Measurements from ENCODE around the gene CD1D. TPM values are rescaled to one million over a fixed set of nuclear protein-coding genes. Genes with fewer than 3 reads are reported as not detected.

Gene CD1D
- total RNA-seq, 1 experiment from 2014 or later: not detected

- no peaks in the 10 kb centered on the region for H3K4me1 ChIP-seq (ENCODE audit: control insufficient read depth, insufficient read depth, low read length)
- H3K27me3 ChIP-seq (ENCODE audit: control insufficient read depth, insufficient read depth, low read length): peaks cover 6% of the 10 kb centered on the region; the same call in 1 of the 2 replicates
- ChIA-PET POLR2A (no interaction called here), CTCF (no interaction called here)
- no peaks in the 10 kb centered on the region for H3K36me3 ChIP-seq (ENCODE audit: control insufficient read depth, insufficient read depth, low read length)
- intact Hi-C loops (cut with micrococcal nuclease; ENCODE audit: unreplicated experiment) (no loop called here), in situ Hi-C loops (cut with HindIII; ENCODE audit: low pct_unique_long_range_greater_than_20kb, low sequenced_read_pairs) (no loop called here)
- no peak for DNase-seq (ENCODE audit: low read depth, low spot score)
- ATAC-seq: no peak
- no peak overlapping the region for H3K27ac ChIP-seq (ENCODE audit: low read length)
- no peaks in the 10 kb centered on the region for H3K9me3 ChIP-seq (ENCODE audit: control insufficient read depth, insufficient read depth, low read depth, low read length)
- TF ChIP-seq TCF7L2 (IDR thresholded peaks at IDR 0.05; ENCODE audit: low read depth, low read length) (no peak), REST (IDR thresholded peaks at IDR 0.05; ENCODE audit: insufficient read depth in 1 of 2, low read depth in 2 of 2, low read length in 1 of 2) (no peak), POLR2AphosphoS5 (IDR thresholded peaks at IDR 0.05; ENCODE audit: low read depth, low read length) (no peak), CTCF (IDR thresholded peaks at IDR 0.05) (no peak), SIN3A (IDR thresholded peaks at IDR 0.05; ENCODE audit: borderline replicate concordance, insufficient read depth, low read depth, low read length) (no peak)
- no peak overlapping the region for H3K4me3 ChIP-seq (ENCODE audit: low read depth in 2 of 2, low read length in 2 of 2)
- no TSS peak for BruUV-seq (replicated peaks)
Observed at GRCh38 chr1:158159597-158159996, 21.1 kb upstream of the CD1D start.

- in situ Hi-C loops (cut with HindIII; ENCODE audit: low pct_unique_long_range_greater_than_20kb, low sequenced_read_pairs) (no loop called here), intact Hi-C loops (cut with micrococcal nuclease; ENCODE audit: unreplicated experiment) (no loop called here)
- DNase-seq (ENCODE audit: low read depth, low spot score): no peak
- TF ChIP-seq SIN3A (IDR thresholded peaks at IDR 0.05; ENCODE audit: borderline replicate concordance, insufficient read depth, low read depth, low read length) (no peak), CTCF (IDR thresholded peaks at IDR 0.05) (no peak), TCF7L2 (IDR thresholded peaks at IDR 0.05; ENCODE audit: low read depth, low read length) (no peak), POLR2AphosphoS5 (IDR thresholded peaks at IDR 0.05; ENCODE audit: low read depth, low read length) (no peak), REST (IDR thresholded peaks at IDR 0.05; ENCODE audit: insufficient read depth in 1 of 2, low read depth in 2 of 2, low read length in 1 of 2) (no peak)
- Histone ChIP-seq H3K4me1 (ENCODE audit: control insufficient read depth, insufficient read depth, low read length) (no peaks in the 10 kb centered on the region), H3K27me3 (ENCODE audit: control insufficient read depth, insufficient read depth, low read length) (peaks cover 7% of the 10 kb centered on the region), H3K36me3 (ENCODE audit: control insufficient read depth, insufficient read depth, low read length) (no peaks in the 10 kb centered on the region), H3K27ac (ENCODE audit: low read length) (no peak overlapping the region), H3K4me3 (ENCODE audit: low read depth in 2 of 2, low read length in 2 of 2) (no peak overlapping the region), H3K9me3 (ENCODE audit: control insufficient read depth, insufficient read depth, low read depth, low read length) (no peaks in the 10 kb centered on the region)
- CTCF ChIA-PET: no interaction called here
- ATAC-seq: no peak
- POLR2A ChIA-PET: no interaction called here
- BruUV-seq (replicated peaks): no TSS peak
Observed at GRCh38 chr1:158161446-158161845, 19.2 kb upstream of the CD1D start.
